ENCODE measurements around the gene SORBS1.

GRCh38 chr10:95334805-95335144 is 226.4 kb downstream of the SORBS1 start:
- TF ChIP-seq ZNF512 (CRISPR knock-in tag; IDR thresholded peaks at IDR 0.05) (no peak), PHB2 (IDR thresholded peaks at IDR 0.05; ENCODE audit: partially characterized antibody) (no peak), ZNF556 (CRISPR knock-in tag; IDR thresholded peaks at IDR 0.05; ENCODE audit: borderline replicate concordance) (no peak), TAF1 (CRISPR knock-in tag; IDR thresholded peaks at IDR 0.05) (no peak)
